ENCODE measurements around the gene LAMC3.
A peak's percentile ranks its signal among the peaks of the same experiment; 100 is the strongest.

Gene LAMC3

DNA sequence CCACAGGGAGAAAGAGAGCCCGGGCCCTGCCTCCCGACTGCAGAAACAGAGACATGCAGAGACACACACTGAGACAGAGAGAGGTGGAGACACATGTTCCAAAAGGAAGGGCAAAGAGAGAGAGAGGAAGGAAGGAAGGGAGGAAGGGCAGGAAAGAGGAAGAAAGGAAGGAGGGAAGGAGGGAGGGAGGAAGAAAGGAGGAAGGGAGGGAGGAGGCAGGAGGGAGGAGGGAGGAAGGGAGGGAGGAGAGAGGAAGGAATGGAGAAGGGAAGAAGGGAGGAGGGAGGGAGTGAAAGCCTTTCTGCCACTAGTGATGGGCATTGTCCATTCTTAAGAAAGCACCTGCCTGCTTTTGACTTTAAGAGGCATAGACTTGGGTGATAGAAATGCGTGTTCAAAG, 38.1 kb upstream of the LAMC3 start:
- no peaks in the 10 kb centered on the region for H3K36me3 ChIP-seq
- no peak for DNase-seq
- H3K27ac ChIP-seq = no peak overlapping the region
- TF ChIP-seq, protein P1, sequence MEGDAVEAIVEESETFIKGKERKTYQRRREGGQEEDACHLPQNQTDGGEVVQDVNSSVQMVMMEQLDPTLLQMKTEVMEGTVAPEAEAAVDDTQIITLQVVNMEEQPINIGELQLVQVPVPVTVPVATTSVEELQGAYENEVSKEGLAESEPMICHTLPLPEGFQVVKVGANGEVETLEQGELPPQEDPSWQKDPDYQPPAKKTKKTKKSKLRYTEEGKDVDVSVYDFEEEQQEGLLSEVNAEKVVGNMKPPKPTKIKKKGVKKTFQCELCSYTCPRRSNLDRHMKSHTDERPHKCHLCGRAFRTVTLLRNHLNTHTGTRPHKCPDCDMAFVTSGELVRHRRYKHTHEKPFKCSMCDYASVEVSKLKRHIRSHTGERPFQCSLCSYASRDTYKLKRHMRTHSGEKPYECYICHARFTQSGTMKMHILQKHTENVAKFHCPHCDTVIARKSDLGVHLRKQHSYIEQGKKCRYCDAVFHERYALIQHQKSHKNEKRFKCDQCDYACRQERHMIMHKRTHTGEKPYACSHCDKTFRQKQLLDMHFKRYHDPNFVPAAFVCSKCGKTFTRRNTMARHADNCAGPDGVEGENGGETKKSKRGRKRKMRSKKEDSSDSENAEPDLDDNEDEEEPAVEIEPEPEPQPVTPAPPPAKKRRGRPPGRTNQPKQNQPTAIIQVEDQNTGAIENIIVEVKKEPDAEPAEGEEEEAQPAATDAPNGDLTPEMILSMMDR (IDR thresholded peaks at IDR 0.05; ENCODE audit: low read depth, low read length) = no peak
- H3K4me3 ChIP-seq (ENCODE audit: low read depth, low read length) = no peak overlapping the region
- H3K27me3 ChIP-seq (ENCODE audit: insufficient read depth, low read depth, severe bottlenecking) = no peaks in the 10 kb centered on the region
- H3K9me3 ChIP-seq (ENCODE audit: severe bottlenecking) = no peaks in the 10 kb centered on the region

DNA sequence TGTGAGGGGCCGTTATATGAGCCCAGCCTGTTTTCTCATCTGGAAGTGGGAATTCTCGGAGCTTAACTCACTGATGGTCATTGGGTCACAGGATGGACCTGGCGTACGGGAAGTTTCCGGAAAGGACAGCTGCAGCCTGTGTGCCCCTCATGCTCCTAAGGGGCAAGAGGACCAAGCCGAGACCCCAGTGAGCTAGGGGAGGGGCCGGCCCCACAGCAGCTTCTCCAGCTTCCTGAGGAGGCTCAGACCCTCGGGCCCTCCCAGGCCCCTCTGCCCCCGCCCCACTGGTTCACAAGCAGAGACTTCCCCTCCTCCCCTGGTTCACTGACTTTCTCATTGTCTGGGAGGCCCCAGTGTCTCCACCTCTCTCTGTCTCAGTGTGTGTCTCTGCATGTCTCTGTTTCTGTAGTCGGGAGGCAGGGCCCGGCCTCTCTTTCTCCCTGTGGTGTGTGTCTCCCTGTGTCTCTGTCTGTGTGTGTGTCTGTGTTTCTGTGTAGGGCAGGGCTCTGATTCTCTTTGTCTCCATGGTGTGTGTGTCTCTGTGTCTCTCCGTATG, 37.6 kb upstream of the LAMC3 start:
- Histone ChIP-seq H3K9me3 (ENCODE audit: severe bottlenecking) (no peaks in the 10 kb centered on the region), H3K27ac (no peak overlapping the region), H3K36me3 (no peaks in the 10 kb centered on the region), H3K4me3 (ENCODE audit: low read depth, low read length) (no peak overlapping the region), H3K27me3 (ENCODE audit: insufficient read depth, low read depth, severe bottlenecking) (no peaks in the 10 kb centered on the region)
- no peak for DNase-seq
- TF ChIP-seq, protein P1 (IDR thresholded peaks at IDR 0.05; ENCODE audit: low read depth, low read length) = no peak

DNA sequence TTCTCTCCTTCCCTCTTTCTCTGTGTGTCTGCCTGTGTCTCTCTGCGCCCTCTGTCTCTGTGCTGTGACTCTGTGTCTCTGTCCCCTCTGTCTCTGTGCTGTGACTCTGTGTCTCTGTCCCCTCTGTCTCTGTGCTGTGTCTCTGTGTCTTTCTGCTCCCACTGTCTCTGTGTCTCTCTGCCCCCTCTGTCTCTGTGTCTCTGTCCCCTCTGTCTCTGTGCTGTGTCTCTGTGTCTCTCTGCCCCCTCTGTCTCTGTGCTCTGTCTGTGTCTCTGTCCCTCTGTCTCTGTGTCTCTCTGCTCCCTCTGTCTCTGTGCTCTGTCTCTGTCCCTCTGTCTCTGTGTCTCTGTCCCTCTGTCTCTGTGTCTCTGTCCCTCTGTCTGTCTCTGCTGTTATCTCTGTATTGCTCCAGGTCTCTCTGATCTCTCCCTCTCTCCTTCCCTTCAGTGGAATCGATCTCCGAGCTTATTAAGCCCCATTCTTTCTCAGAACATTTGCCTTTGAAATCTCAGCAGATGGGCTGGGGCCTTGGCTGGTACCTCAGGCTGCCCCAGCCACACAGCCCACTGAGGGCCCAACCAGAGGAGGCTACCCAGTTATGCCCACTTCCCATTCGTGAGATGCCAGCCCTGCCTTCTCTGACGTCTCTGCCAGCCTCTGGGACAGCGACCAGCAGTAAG, 36.6 kb upstream of the LAMC3 start:
- TF ChIP-seq, protein P1 (IDR thresholded peaks at IDR 0.05; ENCODE audit: low read depth, low read length) = no peak
- H3K27me3 ChIP-seq (ENCODE audit: insufficient read depth, low read depth, severe bottlenecking) = no peaks in the 10 kb centered on the region
- no peak for DNase-seq
- no peak overlapping the region for H3K27ac ChIP-seq
- no peaks in the 10 kb centered on the region for H3K36me3 ChIP-seq
- no peaks in the 10 kb centered on the region for H3K9me3 ChIP-seq (ENCODE audit: severe bottlenecking)
- no peak overlapping the region for H3K4me3 ChIP-seq (ENCODE audit: low read depth, low read length)

DNA sequence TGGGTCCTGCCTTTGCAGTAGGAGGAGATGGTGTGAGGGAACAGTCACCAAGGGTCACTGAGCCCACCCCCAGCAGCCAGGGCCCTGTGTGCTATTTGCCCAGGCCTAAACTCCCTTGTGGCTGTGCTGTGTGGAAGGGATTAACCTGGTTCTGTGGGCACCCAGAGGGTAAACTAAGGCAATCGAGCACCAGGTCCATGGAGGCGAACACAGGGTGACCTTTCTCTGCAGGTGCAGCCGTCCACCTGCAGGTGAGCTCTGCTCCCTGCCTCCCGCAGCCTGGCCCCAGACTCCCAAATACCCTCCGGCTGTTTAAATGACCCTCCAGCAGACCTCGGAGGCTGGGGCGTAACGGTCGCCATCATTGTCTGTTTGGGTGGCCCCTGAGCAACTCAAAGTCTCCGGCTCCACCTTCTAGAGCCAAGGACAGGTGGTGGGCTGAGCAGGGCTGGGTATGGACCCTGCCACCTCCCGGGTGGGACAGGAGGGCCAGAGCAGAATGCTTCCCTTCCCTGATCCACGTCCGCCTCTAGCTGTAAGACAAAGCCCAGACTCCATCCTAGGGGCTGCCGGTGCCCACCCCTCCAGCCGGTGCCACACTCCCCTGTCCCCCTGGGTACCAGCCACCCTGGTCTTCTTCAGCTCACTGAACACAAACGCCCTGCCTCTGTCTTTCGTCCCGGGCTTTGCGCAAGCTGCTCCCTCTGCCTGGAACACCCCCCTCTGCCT, 35.9 kb upstream of the LAMC3 start:
- DNase-seq = no peak
- Histone ChIP-seq H3K36me3 (no peaks in the 10 kb centered on the region), H3K9me3 (ENCODE audit: severe bottlenecking) (no peaks in the 10 kb centered on the region), H3K27ac (no peak overlapping the region; the same call in 1 of the 2 replicates), H3K27me3 (ENCODE audit: insufficient read depth, low read depth, severe bottlenecking) (no peaks in the 10 kb centered on the region), H3K4me3 (ENCODE audit: low read depth, low read length) (peak overlapping the region; percentile 29)
- TF ChIP-seq, protein P1 (IDR thresholded peaks at IDR 0.05; ENCODE audit: low read depth, low read length) = no peak

DNA sequence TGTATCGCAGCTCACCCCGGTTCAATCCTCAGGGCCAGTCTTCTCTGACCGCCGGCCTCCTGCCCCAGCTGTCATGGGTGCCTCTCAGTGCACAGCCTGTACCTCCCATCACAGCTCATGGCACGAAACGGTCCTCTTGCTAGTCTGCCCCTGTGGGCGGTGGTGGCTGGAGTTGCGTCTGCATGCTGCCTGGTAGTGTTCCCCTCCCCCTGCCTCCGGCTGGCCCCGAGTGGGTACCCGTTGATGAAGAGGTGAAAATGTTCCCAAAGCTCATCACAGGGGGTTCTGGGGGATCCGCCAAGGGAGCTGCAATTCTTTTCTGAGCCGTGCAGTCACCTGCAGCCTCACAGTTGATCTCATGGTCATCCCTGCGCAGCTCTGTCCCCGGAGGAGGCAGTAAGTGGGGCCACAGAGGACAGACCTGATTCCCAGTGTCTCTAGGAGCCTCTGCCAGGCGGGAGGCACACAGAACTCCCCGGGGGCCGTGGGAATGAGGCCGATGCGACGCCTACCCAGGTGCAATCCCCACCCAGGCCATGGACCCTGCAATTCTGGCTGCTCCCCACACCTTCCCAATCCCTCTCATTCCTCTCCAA, 35.2 kb upstream of the LAMC3 start:
- TF ChIP-seq, protein P1 (IDR thresholded peaks at IDR 0.05; ENCODE audit: low read depth, low read length) = no peak
- peak overlapping the region; percentile 29 for H3K4me3 ChIP-seq (ENCODE audit: low read depth, low read length)
- no peaks in the 10 kb centered on the region for H3K9me3 ChIP-seq (ENCODE audit: severe bottlenecking)
- H3K27me3 ChIP-seq (ENCODE audit: insufficient read depth, low read depth, severe bottlenecking) = no peaks in the 10 kb centered on the region
- no peaks in the 10 kb centered on the region for H3K36me3 ChIP-seq
- DNase-seq = peak; percentile 61
- H3K27ac ChIP-seq = no peak overlapping the region; the same call in 1 of the 2 replicates

All from WERI-Rb-1 (cell line).